Measurements from ENCODE around the gene CHAMP1. TPM values are rescaled to one million over a fixed set of nuclear protein-coding genes. Genes with fewer than 3 reads are reported as not detected.

The CHAMP1 gene
- total RNA-seq, 1 experiment from 2014 or later: 15.3 TPM

DNA sequence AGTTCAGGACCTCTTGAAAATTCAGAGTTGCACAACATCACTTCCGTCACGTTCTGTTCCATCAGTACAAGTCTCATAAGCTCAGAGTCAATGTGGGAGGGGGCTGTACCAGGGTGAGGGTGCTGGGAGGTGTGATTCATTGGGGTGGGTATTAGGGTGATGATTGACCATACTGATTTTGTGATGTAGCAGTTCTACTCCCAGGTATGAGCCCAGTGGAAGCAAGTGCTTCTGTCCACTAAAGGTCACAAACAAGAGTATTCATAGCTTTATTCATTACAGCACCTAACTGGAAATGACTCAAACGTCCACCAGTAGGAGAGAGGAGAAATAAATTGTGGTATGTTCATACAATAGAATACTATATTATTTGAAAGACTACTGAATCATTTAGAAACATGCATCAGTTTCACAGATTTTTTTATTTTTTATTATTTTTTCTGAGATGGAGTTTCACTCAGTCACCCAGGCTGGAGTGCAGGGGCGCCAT lies 45.0 kb upstream of the CHAMP1 start:
- ChIA-PET CTCF (no interaction called here), POLR2A (interaction anchor here (0.7 kb wide), 1 partner anchor 10 kb away, joined by 3 read pairs; no protein-coding TSS in a partner anchor)
- Histone ChIP-seq H3K4me1 (ENCODE audit: control insufficient read depth, insufficient read depth, low read length) (no peaks in the 10 kb centered on the region), H3K27me3 (ENCODE audit: control insufficient read depth, insufficient read depth, low read length) (no peaks in the 10 kb centered on the region), H3K27ac (ENCODE audit: low read length) (no peak overlapping the region), H3K4me3 (ENCODE audit: low read depth in 2 of 2, low read length in 2 of 2) (no peak overlapping the region), H3K9me3 (ENCODE audit: control insufficient read depth, insufficient read depth, low read depth, low read length) (no peaks in the 10 kb centered on the region), H3K36me3 (ENCODE audit: control insufficient read depth, insufficient read depth, low read length) (peaks cover 22% of the 10 kb centered on the region; the same call in 1 of the 2 replicates)
- in situ Hi-C loops (cut with HindIII; ENCODE audit: low pct_unique_long_range_greater_than_20kb, low sequenced_read_pairs) (no loop called here), intact Hi-C loops (cut with micrococcal nuclease; ENCODE audit: unreplicated experiment) (no loop called here)
- TF ChIP-seq TCF7L2 (IDR thresholded peaks at IDR 0.05; ENCODE audit: low read depth, low read length) (no peak), POLR2AphosphoS5 (IDR thresholded peaks at IDR 0.05; ENCODE audit: low read depth, low read length) (no peak), SIN3A (IDR thresholded peaks at IDR 0.05; ENCODE audit: borderline replicate concordance, insufficient read depth, low read depth, low read length) (no peak)
- TF ChIP-seq, protein P1, sequence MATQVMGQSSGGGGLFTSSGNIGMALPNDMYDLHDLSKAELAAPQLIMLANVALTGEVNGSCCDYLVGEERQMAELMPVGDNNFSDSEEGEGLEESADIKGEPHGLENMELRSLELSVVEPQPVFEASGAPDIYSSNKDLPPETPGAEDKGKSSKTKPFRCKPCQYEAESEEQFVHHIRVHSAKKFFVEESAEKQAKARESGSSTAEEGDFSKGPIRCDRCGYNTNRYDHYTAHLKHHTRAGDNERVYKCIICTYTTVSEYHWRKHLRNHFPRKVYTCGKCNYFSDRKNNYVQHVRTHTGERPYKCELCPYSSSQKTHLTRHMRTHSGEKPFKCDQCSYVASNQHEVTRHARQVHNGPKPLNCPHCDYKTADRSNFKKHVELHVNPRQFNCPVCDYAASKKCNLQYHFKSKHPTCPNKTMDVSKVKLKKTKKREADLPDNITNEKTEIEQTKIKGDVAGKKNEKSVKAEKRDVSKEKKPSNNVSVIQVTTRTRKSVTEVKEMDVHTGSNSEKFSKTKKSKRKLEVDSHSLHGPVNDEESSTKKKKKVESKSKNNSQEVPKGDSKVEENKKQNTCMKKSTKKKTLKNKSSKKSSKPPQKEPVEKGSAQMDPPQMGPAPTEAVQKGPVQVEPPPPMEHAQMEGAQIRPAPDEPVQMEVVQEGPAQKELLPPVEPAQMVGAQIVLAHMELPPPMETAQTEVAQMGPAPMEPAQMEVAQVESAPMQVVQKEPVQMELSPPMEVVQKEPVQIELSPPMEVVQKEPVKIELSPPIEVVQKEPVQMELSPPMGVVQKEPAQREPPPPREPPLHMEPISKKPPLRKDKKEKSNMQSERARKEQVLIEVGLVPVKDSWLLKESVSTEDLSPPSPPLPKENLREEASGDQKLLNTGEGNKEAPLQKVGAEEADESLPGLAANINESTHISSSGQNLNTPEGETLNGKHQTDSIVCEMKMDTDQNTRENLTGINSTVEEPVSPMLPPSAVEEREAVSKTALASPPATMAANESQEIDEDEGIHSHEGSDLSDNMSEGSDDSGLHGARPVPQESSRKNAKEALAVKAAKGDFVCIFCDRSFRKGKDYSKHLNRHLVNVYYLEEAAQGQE (IDR thresholded peaks at IDR 0.05; ENCODE audit: insufficient read depth in 1 of 2, low read depth in 2 of 2, low read length in 1 of 2): no peak
- TF ChIP-seq, protein P2, sequence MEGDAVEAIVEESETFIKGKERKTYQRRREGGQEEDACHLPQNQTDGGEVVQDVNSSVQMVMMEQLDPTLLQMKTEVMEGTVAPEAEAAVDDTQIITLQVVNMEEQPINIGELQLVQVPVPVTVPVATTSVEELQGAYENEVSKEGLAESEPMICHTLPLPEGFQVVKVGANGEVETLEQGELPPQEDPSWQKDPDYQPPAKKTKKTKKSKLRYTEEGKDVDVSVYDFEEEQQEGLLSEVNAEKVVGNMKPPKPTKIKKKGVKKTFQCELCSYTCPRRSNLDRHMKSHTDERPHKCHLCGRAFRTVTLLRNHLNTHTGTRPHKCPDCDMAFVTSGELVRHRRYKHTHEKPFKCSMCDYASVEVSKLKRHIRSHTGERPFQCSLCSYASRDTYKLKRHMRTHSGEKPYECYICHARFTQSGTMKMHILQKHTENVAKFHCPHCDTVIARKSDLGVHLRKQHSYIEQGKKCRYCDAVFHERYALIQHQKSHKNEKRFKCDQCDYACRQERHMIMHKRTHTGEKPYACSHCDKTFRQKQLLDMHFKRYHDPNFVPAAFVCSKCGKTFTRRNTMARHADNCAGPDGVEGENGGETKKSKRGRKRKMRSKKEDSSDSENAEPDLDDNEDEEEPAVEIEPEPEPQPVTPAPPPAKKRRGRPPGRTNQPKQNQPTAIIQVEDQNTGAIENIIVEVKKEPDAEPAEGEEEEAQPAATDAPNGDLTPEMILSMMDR (IDR thresholded peaks at IDR 0.05): no peak
- no peak for ATAC-seq
- no TSS peak for BruUV-seq (replicated peaks)
- DNase-seq (ENCODE audit: low read depth, low spot score): no peak

DNA sequence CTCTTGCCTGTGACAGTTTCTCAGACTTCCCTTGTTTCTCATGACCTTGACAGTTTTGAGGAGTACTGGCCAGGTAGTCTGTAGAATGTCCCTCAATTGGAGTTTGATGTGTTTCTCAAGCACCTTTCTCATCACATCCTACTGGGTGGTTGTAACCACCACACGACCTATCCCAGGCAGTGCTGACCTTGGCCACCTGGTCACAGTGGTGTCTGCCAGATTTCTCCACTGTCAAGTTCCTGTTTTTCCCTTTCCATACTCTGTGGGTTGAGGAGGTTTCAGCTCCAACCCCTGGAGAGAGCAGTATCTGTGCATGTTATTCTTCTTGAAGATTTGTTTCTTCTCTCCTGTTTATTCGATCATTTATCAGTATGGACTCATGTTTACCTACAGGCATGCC lies 41.3 kb upstream of the CHAMP1 start:
- CTCF ChIA-PET: no interaction called here
- no TSS peak for BruUV-seq (replicated peaks)
- H3K4me3 ChIP-seq (ENCODE audit: low read depth in 2 of 2, low read length in 2 of 2): no peak overlapping the region
- POLR2A ChIA-PET: no interaction called here
- peaks cover 12% of the 10 kb centered on the region; the same call in 1 of the 2 replicates for H3K36me3 ChIP-seq (ENCODE audit: control insufficient read depth, insufficient read depth, low read length)
- no peak for DNase-seq (ENCODE audit: low read depth, low spot score)
- no peak overlapping the region for H3K27ac ChIP-seq (ENCODE audit: low read length)
- no peaks in the 10 kb centered on the region for H3K9me3 ChIP-seq (ENCODE audit: control insufficient read depth, insufficient read depth, low read depth, low read length)
- no peak for ATAC-seq
- TF ChIP-seq, protein P1 (IDR thresholded peaks at IDR 0.05; ENCODE audit: insufficient read depth in 1 of 2, low read depth in 2 of 2, low read length in 1 of 2): no peak
- no peak for TF ChIP-seq TCF7L2 (IDR thresholded peaks at IDR 0.05; ENCODE audit: low read depth, low read length)
- TF ChIP-seq, protein P2 (IDR thresholded peaks at IDR 0.05): no peak
- no peak for TF ChIP-seq POLR2AphosphoS5 (IDR thresholded peaks at IDR 0.05; ENCODE audit: low read depth, low read length)
- TF ChIP-seq SIN3A (IDR thresholded peaks at IDR 0.05; ENCODE audit: borderline replicate concordance, insufficient read depth, low read depth, low read length): no peak
- no peaks in the 10 kb centered on the region for H3K27me3 ChIP-seq (ENCODE audit: control insufficient read depth, insufficient read depth, low read length)
- no peaks in the 10 kb centered on the region for H3K4me1 ChIP-seq (ENCODE audit: control insufficient read depth, insufficient read depth, low read length)
- intact Hi-C loops (cut with micrococcal nuclease; ENCODE audit: unreplicated experiment) (no loop called here), in situ Hi-C loops (cut with HindIII; ENCODE audit: low pct_unique_long_range_greater_than_20kb, low sequenced_read_pairs) (no loop called here)

Data from Panc1 (cell line).